Sigmoid colon (tissue), 4 donors: ENCODE measurements around the gene THOC1.

ENCODE experiments used
- CTCF ChIP-seq, 4 experiments: fragments of 450-650 bp in 3 of 4; fragments of 200-600 bp in 1 of 4; IDR thresholded peaks; one replicate each; pipeline ENCODE4 v1.5.1; 2016 to 2019; ENCODE audit warnings: antibody characterized with exemption in 4 of 4, mild to moderate bottlenecking in 3 of 4, moderate library complexity in 2 of 4
- POLR2AphosphoS5 ChIP-seq, 4 donors: sonication (generic); formaldehyde crosslinking; IDR thresholded peaks; one replicate each; pipeline ENCODE4 v1.6.1; 2017; ENCODE audit warnings: antibody characterized with exemption in 4 of 4

GRCh38 chr18:231563-231962, 36.3 kb downstream of the THOC1 start:
- TF ChIP-seq POLR2AphosphoS5 (IDR thresholded peaks at IDR 0.05) (no peak), CTCF (IDR thresholded peaks at IDR 0.05) (no peak)
